ENCODE data around the gene LRP1B.

- TF ChIP-seq CREB1 (IDR thresholded peaks at IDR 0.05; ENCODE audit: low read depth) (no peak), RAD21 (IDR thresholded peaks at IDR 0.05; ENCODE audit: low read depth) (no peak), MAX (IDR thresholded peaks at IDR 0.05) (no peak), EGR1 (IDR thresholded peaks at IDR 0.05) (no peak), FOXM1 (IDR thresholded peaks at IDR 0.05; ENCODE audit: borderline replicate concordance, low read depth) (no peak), REST (IDR thresholded peaks at IDR 0.05; ENCODE audit: low read depth) (no peak), CEBPB (IDR thresholded peaks at IDR 0.05) (no peak), EP300 (IDR thresholded peaks at IDR 0.05; ENCODE audit: borderline replicate concordance) (no peak), TEAD4 (IDR thresholded peaks at IDR 0.05) (no peak), NFIC (IDR thresholded peaks at IDR 0.05) (no peak), USF1 (IDR thresholded peaks at IDR 0.05) (no peak), TCF12 (IDR thresholded peaks at IDR 0.05; ENCODE audit: low read depth) (no peak), YY1 (IDR thresholded peaks at IDR 0.05; ENCODE audit: low read depth) (no peak)
These were observed 1579.5 kb downstream of the LRP1B start for GRCh38 chr2:140551287-140551686.

All from Ishikawa (cell line).